GM19025 (cell line): ENCODE results near the gene SEPHS1.
A peak's percentile ranks its signal among the peaks of the same experiment; 100 is the strongest.
"Not testable (repeated sequence)": the region's sequence is repeated elsewhere in the genome, so short reads cannot be mapped to it uniquely, and the experiment has no call there.

Experiments used
- ATAC-seq: cut with Tn5 transposase; IDR thresholded peaks from one replicate; pipeline ENCODE4 v1.9.1; 2021; ENCODE audit warnings: mild to moderate bottlenecking, low read depth, moderate library complexity; ENCODE audit not compliant: unreplicated experiment

The SEPHS1 gene

DNA sequence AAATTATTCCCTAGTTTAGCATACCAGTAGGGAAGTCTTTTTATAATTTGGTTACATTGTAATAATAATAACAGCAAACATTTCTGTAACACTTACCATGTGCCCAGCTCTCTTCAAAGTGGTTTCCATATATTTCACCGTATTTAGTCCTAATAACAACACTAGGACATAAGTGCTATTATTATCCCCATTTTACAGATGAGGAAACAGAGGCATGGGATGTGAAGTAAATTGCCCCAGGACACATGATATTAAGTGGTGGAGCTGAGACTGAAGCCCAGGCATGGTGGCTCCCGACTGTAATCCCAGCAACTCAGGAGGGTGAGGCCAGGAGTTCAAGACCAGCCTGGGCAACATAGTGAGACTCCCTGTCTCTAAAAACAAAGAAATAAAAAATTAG lies 53.3 kb downstream of the SEPHS1 start:
- no peak for ATAC-seq

DNA sequence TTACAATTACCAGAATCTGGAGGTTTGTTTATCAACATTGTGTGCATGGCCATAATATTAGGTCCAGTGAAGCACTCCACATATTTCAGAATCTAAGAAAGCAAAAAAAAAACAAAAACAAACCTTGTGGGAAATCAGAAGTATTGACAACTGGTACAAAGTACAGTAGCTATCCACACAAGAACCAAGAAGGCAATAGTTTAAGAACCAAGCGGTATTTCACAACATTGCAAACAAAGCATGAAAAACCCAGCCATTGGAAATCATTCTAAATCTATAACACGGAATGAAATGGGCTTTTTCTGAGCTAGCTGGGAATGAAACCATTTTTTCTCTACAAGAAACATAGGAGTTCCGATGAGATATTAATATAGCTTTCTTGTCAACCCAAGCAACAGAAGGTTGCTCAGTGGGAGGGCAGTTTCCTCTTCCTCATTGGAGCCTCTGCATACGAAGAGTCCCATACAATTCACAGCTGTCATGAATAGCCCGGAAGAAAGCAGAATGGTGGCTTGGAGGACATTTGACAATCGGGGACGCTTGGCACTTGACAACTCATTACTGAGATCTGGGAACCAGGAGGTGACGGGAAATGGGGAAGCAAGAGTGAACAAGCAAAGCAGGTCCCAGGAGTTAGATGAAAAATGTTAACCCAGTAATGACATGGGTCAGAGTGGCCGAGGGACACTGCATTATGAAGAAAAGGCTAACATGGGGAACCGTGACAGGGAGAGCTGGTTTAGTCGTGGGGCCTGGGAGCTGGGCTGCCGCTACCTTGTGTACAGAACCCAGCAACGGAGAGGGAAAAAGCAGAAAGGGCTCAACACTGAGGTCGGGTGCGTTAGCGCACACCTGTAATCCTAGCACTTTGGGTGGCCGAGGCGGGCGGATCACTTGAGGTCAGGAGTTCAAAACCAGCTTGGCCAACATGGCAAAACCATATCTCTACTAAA lies 56.0 kb downstream of the SEPHS1 start:
- ATAC-seq, result no peak

DNA sequence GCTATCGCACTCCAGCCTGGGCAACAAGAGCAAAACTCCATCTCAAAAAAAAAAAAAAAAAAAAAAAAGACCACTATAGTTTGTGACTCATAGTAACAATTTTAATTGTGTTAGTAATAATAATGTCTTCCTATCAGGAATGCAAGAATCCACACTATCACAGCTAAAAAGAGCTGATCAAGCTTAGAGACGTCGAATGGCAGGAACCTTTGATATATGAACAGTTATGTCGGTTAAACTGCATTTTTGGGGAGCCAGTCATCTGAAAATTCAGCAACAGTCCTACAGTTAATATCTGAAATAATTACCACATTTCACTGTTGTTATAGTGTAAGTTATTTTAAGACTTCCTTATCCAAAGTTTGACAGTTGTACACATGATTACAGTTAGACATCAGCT lies 57.0 kb downstream of the SEPHS1 start:
- ATAC-seq, result no peak

DNA sequence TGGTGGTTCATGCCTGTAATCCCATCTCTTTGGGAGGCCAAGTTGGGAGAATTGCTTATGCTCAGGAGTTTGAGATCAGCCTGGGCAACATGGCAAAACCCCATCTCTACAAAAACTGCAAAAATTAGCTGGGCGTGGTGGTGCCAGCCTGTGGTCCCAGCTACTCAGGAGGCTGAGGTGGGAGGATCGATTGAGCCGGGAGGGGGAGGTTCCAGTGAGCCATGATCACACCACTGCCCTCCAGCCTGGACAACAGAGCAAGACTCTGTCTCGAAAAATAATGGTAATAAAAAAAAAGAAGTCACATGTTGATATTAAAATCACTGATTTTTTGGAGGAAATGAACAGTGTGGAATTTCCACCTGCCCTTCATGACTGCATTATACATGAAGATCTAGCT lies 64.0 kb downstream of the SEPHS1 start:
- ATAC-seq, result no peak

DNA sequence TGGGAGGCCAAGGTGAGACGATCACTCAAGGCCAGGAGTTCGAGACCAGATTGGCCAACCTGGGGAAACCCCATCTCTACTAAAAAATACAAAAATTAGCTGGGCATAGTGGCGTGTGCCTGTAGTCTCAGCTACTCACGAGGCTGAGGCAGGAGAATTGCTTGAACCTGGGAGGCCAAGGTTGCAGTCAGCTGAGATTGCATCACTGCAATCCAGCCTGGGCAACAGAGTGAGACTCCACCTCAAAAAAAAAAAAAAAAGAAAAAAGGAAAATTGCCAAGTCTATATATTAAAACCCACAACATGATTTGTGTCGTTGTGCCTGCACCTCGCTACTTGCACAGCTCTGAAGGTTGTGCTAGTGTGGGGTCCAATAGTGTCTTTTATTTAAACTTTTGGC lies 65.7 kb downstream of the SEPHS1 start:
- not testable (repeated sequence) for ATAC-seq

DNA sequence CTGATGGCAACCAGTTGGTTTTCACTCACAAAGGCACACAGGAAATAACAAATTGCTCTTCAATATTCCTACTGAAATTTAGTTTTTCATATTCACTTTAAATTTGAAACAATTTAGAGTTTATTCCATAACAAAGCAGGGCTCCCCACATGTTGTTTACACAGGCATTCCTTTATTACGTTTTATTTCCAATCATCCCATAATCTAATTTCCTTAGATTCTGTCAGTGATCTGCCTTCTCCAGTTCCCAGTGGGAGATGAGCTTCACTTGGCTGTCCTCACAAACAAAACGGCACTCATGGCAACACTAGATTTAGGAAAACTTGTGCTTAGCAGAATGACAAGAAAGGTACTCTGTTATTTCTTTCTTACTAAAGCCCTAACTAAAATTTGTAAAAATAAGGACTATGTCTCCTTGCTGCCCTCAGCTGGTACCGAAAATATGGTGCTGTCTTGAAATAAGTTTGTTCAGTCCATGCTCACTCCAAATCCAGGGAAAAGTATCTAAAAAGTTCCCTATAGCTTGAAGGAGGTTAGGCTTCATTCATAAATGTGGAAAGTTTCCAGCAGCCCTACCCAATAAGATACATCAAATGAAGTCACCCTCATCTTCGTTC lies 71.2 kb downstream of the SEPHS1 start:
- ATAC-seq, result no peak

DNA sequence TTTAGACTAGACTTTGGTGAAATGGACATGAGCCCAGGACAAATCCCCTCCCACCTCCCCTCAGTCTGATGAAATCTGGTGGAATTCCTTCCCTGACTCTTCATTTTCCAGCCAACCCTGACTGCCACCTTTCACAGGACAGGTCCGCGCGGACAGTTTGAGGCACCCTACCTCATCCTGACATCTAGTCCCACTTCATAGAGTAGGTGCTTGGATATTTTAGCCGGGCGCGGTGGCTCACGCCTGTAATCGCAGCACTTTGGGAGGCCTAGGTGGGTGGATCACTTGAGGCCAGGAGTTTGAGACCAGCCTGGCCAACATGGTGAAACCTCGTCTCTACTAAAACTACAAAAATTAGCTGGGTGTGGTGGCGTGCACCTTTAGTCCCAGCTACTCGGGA lies 71.9 kb downstream of the SEPHS1 start:
- ATAC-seq, result not testable (repeated sequence)

DNA sequence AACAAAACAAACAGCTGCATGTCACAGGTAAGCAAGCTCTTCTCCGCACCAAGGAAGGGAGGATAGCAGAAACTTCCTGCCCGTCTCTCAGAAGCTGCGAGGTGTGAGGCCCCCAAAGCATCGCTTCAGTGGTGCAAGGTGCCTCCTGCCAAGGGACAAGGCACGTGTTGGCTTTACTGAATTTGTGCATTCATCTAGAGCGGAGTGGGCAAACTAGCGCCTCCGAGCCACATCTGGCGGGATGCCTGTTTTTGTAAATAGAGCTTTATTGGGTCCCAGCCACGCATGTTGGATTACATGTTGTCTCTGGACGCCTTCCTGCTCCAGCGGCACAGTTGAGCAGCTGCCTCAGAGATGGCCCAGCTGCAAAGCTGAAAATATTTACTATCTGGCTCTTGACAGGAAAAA lies 75.9 kb downstream of the SEPHS1 start:
- peak; percentile 38 for ATAC-seq

DNA sequence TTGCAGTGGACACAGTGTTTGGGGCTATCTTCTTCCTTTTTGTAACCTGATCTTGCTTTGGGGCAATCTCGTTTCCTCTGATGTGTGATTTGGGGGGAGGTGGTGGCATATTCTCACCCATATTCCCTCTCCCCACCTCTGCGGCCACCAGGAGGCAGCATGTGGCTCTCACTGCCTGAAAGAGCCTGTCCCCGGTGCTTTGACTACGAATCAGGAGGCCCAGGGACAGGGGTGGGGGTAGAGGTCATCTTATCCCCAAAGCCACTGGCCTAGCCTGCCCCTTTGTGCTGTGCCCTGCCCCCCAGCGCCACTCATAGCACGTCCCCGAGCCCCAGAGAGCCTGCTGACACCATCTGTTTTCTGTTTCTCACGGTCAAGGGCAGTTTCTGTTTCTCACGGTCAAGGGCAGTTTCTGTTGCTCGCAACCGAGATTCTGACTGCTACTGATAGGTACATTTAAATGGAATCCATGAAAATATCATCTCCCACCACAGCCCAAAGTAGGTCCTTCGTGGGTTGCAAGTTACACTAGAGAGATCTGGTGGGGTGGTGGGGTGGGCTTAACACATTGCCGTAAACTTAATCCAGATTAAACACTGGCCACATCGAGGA lies 76.4 kb downstream of the SEPHS1 start:
- ATAC-seq, result peak; percentile 89

DNA sequence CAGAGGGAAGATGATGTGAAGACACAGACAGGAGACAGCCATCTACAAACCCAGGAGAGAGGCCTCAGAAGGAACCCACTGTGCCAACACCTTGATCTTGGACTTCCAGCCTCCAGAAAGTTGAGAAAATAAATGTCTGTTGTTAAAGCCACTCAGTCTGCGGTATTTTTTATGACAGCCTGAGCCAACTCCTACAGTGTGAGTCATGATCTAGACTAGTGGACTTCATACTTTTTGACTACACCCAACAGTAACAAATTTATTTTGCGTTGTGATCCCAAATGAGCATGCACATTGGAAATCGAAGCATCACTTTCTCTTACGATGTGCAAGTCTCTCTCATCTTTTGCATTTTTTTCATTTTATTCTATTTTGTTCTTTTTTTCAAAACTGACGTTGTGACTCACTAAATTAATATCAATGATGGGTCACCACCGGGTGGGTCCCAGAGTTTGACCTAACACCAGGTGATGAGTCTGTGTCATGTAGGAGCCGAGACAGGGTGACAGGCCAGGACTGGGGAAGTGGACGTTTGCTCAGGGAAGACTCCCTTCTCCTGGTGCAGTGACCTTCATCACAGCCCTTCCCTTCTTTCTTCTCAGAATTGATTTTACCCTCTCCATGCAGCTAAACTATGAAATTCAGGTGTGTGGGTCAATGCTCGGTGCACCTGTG lies 77.1 kb downstream of the SEPHS1 start:
- no peak for ATAC-seq

DNA sequence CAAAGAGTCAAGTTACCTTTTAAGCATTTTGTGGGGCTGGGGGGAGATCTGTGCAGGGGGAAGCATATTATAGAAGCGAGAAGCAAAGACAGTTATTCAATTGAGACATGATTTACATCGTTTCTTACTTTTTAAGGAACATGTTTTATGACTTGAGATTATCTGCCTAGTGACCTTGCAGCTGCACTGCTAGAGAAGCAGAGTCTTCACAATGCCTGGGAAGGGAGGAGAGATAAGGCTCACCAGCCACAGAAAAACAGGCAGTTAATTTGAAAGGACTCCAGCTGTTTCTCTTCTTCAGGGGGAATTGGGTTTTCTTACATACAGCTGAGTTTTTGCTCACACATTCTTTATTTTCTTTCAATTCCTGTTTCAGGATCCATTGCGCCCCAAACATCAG lies 79.3 kb downstream of the SEPHS1 start:
- ATAC-seq, result no peak

DNA sequence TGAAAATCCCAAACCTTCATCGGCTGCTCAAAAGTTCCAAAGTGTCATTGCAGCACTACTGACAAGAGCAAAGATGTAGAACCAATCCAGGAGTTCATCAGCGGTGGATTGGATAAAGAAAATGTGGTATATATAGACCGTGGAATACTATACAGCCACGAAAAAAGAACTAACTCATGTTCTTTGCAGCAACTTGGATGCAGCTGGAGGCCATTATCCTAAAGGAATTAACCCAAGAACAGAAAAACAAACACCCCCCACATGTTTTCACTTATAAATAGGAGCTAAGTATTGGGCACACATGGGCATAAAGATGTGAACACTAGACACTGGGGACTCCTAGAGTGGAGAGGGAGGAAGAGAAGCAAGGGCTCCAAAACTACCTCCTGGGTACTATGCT lies 79.8 kb downstream of the SEPHS1 start:
- ATAC-seq, result no peak
